ENCODE measurements around the gene DUSP22.
A peak's percentile ranks its signal among the peaks of the same experiment; 100 is the strongest.

The DUSP22 gene

DNA sequence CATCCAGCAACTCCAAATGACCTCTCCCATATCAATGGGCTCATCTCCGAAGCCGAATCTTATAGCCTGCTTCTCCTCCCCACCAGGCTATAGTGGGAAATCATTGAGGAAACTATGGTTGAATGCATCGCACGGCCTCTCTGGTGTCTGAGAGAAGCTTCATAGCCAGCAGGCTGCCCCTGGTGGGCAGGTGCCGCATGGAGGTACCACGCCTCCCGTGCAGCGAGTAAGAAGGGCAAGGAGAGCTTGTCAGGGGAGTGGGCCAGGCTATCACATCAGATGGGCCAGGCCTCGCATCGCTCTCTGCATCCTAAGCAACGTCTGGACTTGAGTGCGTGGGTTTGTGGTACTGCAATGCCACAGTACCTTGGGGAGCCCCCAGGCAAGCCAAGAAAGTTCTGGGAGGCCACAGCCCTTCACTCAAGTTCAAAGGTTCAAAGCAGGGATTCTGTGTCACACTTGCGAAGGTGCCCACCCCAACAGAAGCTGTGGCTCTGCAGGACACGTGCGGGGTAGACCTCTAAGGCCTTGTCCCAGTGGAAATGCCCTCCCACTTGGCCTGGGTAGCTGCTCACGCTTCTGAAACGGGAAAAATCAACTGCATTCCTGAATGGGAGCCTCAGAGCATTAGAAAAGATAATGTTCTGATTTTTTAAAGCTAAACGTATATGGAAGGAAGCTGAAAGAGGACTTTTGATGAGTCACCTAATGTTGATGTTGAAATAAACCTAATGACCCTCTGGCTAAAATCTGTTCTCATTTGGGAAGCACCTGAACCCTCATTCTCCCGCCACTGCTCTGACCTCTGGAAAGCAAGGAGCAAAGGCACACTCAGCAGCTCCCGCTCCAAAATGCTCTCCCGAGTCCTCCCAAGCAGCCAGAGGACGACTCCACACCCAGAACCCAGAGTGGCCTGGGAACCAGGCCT is 90.9 kb downstream of the DUSP22 start:
- no peak for DNase-seq

DNA sequence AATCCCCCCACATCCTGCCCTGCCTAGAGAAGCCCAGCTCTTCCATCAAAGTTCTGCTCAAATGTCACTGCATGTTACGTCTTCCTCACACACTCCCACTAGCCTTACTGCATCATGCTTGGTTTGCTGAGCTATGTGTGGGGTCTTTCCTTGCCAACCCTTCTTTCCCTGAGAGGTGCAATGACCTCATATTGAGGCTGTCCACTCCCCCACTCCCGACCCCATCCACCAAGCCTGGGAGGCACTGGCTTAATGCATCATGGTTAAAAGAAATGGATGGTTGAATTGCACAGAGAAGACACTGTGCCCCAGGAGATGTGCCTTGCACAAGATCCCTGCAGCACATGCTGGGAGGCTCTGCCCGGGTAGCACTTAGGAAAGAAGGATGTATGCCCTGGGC is 91.6 kb downstream of the DUSP22 start:
- no peak for DNase-seq

DNA sequence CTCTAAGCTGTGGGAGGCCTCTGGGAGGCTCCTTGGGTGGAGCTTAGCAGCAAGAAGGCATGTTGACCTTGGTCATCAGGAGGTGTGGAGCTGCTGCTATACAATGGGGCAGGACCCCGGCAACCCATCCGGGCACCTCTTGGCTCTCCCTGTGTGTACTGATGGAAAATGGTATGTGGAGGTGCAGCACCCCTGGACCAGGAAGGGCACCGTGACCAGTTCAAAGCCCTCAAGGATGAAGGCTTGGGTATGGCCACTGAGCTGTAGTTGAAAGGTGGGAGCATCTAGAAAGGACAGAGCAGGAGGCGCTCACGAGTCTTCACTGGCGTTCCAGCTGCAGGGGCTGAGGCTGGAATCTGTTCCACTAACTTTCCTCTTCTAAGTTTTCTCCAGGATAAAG is 92.6 kb downstream of the DUSP22 start:
- DNase-seq = no peak

DNA sequence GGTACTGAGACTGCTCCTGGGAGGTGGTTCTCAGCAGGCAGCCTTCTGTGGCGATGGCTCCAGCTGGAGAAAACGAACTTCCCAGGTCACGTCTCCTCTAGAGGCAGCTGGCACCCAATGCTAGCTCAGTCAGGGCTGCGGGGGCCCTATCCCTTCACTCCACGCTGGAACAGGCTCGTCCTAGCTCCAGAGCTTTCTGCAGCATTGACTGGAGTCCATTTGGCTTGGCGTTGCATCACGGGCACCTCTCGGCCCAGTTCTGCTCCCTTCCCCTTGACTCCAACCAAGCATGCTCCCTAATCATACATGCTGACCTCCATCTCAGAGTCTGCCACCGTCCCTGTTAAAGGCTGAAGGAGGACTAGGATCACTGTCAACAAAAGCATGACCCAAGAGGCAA is 93.3 kb downstream of the DUSP22 start:
- no peak for DNase-seq

DNA sequence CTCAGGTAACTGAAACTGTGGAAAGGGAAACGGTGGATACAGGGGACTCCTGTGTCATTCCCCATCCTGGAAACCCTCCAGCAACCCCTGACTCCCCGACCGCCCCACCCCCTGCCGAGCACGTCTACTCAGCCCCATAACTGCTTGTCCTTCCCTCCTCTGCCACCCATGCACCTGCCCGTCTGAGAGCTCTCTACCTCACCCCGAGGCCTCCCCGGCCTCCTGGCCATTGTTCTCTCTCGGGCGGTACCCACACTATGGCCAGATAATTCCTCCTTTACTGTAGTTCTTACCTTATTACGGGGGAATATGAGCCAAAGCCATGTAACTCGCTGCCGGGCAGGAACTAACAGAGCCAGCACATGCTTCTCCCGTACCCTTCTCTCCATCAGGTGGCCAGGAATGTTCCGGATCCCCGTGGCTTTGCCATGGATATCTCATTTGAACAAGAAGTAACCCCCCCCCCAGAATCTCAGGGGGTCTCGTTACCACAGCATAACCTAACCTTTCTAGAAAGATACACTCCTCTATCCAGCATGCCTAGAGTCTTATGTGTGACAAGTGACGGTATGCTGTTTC is 94.5 kb downstream of the DUSP22 start:
- no peak for DNase-seq

DNA sequence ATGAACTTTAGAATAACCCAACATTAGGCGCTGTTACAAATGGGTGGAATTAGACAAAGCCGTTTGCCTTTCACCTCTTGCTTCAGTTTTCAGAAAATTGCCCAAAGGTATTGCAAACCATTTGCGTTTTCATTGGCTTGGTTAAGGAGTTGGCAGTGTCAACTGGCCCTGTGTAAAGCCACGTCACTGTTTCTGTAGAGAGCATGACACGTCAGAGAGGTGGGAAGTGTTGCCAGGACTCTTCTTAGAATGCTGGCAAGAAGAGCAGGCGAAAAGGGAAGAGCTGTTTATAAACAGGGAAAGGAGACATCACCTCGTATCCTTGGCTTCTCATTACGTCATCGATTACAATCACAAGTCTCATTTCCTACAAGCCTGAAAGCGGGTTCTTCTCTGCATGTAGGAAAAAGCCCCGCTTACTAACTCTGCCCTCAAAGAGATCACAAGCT is 95.0 kb downstream of the DUSP22 start:
- DNase-seq = no peak

DNA sequence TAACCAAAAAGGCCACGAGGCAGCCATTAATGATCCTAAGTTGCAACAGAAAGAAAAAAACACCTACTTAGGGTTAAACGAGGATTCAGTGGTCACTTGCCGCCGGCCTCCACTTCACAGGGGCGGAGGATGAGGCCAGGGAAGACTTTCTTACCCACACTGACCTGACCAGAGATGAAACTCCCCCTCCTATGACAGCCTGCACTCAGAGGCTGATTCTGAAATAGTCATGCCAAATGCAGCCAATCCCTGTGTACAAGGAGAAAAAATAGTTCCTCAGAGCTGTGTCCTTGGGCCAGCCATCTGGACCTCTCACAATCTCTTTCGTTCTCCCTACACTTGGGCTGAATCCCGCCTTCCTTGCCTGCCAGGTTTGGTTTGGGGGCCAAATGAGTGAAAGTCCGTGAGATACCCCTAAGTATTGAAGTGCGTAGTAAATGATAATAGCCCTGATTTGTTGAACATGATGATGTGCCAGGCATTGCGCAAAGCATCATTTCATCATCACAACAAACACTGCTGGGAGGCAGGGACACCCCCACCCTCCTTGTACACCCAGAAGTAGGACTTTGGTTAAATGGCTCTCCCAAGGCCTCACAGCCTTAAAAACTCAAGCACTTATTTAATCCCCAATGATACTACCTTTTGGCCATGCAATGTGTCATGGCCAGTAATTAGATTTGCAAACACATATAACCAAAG is 96.1 kb downstream of the DUSP22 start:
- no peak for DNase-seq

DNA sequence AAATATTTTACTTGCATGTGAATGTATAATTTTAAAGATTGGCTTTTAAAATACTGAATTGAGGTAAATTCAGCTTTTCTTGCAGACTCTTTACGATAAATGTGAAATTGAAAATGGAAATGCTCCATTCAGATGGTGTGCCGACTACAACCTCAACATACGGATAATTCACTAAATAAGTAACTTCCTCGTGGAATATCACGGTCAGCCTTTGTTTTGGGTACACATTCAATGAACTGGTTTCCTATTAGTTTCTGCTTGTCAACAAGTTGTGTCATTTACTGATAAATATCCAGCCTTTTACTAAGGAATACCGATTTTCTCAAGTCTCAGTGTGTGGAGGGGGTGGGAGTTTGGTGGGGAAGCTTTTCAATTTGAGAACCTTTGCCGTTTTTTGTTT is 96.9 kb downstream of the DUSP22 start:
- DNase-seq = no peak

DNA sequence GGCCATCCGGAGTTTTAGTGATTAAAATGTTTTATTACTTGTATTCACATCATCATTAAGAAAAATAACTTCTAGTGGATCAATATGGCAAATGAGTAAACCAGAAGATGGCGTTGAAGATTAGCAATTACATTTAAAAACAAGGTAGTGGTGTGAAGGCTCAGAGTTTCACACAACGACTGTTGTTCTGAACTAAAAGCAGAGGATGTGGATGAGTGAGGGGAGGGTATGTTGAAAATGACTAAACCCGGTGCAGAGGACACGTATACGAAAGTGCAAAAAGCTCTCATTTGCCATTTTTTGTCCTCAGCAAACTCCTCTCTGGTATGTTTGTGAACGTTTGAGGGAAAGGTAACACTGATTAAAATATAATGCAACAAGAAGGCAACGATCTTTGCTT is 97.3 kb downstream of the DUSP22 start:
- DNase-seq = no peak

DNA sequence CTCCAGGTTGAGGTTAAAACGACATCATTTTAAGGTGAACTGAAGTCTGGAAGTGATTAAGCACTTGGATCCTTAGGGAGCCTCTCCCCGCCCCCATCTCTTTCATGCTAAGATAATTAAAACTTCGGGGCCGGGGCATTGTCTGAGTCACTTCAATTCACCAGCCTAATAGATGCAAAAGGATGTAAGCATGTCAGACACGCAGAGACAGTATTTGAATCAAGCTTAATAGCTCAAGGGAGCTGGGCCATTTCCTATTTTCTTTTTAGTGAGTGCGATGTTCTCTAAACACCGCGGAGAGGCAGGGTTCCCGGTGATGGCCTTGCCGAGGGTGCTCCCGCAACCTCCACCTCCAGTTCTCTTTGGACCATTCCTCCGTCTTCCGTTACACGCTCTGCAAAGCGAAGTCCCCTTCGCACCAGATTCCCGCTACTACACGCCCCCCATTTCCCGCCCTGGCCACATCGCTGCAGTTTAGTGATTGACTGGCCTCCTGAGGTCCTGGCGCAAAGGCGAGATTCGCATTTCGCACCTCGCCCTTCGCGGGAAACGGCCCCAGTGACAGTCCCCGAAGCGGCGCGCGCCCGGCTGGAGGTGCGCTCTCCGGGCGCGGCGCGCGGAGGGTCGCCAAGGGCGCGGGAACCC is 98.7 kb downstream of the DUSP22 start:
- DNase-seq = peak in 1 of 2 experiments; percentile 22

DNA sequence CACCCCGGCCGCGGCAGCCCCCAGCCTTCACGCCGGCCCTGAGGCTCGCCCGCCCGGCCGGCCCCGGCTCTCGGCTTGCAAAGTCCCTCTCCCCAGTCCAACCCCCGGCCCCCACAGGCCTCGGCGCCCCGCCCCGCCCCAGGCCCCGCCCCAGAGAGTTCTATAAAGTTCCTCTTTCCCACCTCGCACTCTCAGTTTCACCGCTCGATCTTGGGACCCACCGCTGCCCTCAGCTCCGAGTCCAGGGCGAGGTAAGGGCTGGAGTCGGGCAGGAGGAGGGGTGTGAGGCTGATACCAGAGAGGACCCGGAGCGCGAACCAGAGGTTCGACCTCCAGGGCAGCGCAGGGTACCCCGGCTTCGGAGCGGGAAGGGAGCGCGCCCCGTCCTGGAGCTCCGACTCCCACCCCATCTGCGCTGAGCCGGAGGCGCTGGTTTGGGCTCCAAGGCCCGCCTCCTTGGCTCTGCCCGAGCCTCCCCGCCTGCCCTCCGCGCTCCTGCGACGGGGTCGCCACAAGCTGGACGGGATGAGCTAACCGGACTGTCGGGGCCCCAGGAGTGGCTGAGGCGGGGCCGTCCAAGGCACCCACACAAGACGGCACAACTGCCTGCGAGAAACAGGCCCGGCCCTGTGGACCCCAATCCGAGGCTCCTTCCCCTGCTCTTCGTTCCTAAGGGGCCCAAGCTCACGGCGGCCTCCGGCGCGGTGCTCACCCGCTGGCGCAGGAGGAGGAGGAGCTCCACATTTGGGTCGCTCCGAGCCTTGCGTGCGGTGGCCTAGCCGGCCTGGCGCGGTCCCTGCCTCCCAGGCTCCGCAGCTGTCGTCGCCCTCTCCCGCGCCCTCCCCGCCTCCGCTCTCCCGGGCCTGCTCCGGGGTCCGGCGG is 99.5 kb downstream of the DUSP22 start, which contains the start of gene IRF4:
TSS of gene IRF4 (plus strand) at position 194 of the 882 bp plus-strand sequence. CDS start 1,401 bp downstream, outside the sequence.
- DNase-seq = peak in 1 of 2 experiments; percentile 48

DNA sequence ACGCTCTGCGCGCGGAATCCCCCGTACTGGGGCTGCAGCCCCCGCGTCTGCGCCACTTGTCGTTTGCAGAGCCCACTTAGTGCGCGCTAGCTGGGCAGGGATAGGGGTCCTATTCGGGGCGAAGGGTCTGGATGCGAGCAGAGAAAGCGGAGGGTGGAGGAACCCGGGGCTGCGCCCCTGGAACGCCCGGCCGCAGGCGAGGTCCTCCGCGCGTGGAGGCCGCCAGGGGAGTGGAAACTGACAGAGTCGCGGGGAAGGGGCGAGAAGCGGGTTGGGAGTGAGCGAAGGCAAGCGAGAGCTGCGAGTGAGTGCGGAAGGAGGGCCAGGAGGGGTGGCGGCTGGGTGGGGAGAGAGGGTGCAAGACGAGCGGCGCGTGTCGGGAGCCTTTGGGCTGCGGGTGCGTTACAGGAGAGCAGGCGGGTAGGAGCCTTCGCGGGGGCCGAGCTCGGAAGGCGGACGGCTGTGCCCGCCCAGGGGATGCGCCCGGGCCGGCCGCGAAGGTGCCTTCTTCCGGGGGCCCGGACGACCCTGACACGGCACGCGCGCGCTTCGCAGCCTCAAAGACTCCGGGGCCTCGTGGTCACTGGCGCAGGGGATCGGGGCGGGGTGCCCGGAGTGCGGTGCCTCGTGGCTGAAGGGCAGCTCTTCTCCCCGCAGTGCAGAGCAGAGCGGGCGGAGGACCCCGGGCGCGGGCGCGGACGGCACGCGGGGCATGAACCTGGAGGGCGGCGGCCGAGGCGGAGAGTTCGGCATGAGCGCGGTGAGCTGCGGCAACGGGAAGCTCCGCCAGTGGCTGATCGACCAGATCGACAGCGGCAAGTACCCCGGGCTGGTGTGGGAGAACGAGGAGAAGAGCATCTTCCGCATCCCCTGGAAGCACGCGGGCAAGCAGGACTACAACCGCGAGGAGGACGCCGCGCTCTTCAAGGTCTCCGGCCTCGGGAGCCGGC is 100.4 kb downstream of the DUSP22 start:
- DNase-seq = peak in 1 of 2 experiments; percentile 63

DNA sequence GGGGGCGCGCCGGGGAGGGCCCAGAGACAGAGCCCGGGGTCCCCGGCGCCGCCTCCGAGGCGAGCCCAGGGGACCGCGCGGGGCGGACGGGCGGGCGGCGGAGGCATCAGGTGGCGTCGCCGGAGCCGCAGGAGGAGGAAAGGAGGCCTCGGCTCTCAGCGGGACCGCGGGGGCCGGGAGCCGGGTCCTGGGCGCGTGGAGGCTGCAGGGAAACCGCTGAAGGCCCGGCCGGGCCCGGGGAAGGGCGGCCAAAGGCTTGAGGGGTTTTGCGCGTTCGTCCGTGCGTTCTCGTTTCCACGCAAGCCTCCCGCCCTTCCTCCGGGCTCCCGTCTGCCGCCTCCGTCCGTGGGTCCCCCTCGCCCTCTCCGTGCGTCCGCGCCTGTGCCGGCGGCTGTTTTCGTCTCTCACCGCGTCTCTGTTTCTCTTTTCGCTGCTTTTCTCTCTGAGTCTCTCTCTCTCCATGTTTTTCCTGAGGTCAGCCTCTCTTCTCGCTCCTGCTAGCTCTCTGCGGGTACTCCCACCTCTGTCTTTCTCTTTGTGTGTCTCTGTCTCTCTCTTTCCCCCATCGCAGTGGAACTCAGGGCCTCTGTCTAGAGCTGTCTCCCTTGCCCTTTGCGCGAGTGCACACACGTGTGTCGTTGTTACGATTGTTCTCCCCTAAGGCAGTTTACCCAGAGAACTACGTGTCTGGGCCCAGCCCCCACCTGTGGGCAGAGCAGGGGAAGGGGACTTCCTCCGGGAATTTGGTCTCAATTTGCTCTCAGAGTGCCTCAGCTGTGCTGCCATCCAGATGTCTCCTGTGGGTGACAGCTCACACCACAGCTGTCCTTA is 101.3 kb downstream of the DUSP22 start:
- peak in 1 of 2 experiments; percentile 63 for DNase-seq

DNA sequence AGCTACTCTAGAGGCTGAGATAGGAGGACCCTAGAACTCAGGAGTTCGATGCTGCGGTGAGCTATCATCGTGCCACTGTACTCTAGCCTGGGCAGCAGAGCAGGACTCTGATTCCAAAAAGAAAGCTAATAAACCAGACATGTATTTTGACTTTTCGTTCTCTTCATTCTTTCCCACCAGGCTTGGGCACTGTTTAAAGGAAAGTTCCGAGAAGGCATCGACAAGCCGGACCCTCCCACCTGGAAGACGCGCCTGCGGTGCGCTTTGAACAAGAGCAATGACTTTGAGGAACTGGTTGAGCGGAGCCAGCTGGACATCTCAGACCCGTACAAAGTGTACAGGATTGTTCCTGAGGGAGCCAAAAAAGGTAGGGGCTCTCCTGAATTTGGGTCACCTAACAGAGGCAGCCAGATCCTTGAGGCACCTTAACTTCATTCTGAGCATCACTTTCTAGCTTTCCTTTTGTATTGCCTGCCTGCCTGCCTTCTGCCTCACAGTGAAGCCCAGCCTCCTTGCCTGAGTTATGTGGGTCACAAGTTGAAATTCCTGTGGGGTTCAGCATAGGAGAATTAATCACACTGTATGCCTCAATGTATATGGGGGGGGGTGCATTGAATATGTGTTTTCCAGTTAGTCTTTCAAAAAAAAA is 102.5 kb downstream of the DUSP22 start:
- no peak for DNase-seq

DNA sequence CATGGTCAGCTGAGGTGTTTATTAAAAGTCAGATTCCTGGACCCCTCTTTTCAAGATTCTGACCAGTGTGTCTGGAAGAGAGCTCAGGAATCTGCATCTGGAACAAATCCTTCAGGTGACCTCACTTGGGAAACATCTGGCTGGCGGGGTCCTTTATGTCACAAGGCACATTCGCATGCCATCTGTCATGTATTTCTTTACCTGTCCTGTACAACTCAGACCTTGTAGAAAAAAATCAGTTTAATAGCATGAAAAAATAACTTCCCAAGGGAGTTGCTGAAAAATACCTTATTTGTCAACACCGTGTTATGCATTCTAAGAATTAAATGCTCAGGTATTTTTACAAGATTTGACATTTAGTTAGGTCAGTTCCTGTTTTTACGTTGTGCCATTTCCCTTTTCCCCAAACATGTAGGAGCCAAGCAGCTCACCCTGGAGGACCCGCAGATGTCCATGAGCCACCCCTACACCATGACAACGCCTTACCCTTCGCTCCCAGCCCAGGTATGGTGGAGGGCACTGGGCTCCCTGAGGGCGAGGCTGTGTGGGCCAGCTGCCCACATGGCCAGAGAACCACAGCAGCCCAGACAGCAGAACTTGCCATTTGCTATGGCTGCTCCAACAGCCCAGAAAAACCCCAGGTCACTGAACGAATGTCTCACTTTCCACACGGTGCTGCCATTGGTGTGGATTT is 103.3 kb downstream of the DUSP22 start:
- DNase-seq = no peak

DNA sequence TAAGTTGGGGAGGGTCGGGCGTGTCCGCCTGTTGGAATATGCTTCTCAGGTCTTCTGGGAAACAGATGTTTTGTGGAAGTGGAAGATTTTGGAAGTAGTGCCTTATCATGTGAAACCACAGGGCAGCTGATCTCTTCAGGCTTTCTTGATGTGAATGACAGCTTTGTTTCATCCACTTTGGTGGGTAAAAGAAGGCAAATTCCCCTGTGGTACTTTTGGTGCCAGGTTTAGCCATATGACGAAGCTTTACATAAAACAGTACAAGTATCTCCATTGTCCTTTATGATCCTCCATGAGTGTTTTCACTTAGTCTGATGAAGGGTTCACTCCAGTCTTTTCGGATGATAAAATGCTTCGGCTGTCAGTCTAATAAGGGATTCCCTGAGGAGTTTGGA is 103.8 kb downstream of the DUSP22 start:
- DNase-seq = no peak

DNA sequence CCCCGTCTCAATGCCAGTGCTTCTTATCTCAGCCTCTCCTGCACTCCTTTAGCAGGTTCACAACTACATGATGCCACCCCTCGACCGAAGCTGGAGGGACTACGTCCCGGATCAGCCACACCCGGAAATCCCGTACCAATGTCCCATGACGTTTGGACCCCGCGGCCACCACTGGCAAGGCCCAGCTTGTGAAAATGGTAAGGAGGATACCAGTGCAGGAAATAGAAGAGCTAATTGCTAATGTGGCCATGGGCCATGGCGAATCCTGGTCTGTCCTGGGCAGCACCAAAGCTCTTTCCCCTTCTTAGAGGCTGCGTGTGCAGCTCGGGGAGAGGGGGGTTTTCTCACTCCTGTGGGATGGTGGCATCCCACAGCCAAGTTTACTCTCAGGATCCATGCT is 104.8 kb downstream of the DUSP22 start:
- DNase-seq = no peak

DNA sequence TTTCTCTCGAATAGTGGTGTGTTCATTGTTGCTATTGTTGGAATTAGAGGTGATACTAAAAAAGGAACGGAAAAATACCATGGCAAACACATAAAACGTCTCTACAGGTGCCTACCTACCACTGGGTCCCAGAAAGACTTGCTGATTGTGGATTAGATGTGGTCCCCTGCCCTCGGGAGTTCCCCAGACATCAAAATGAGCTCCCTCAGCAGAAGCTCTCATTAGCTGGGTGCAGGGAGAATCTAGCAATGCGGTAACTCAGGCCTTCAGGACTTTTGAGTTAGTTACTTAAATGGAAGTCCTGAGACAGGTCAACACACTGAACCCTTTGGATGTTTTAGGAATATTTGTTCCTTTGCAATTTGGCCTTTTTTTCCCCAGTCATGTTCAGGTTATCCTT is 105.3 kb downstream of the DUSP22 start:
- DNase-seq = no peak

DNA sequence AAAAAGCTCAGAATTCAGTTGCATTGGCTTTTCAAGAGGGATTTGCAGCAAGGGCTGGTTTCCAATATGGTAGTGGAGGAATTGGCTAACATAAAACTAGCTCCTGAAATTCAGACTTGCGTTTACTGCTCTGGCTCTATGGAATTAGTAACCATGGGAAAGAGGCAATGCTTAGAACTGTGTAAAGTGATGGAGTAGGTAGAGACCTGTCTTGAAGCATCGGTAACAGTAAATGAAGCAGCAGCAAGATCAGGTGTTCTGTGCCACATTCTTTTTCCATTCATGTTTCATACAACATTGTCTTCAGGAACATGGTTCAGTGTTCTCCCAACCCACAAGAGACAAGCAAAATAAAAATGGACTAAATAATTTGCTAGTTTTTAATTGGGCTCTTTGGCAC is 105.8 kb downstream of the DUSP22 start:
- DNase-seq = no peak
